CD4-positive, alpha-beta T cell treated with Interleukin-6 at 100 ng/mL for 8 hours (primary cell): ENCODE measurements around the gene CACNG1.

Experiments used
- DNase-seq: peaks from one replicate; pipeline ENCODE4 v3.0.0-alpha.2; 2020; ENCODE audit warnings: mixed read lengths, low spot score

Gene CACNG1

DNA sequence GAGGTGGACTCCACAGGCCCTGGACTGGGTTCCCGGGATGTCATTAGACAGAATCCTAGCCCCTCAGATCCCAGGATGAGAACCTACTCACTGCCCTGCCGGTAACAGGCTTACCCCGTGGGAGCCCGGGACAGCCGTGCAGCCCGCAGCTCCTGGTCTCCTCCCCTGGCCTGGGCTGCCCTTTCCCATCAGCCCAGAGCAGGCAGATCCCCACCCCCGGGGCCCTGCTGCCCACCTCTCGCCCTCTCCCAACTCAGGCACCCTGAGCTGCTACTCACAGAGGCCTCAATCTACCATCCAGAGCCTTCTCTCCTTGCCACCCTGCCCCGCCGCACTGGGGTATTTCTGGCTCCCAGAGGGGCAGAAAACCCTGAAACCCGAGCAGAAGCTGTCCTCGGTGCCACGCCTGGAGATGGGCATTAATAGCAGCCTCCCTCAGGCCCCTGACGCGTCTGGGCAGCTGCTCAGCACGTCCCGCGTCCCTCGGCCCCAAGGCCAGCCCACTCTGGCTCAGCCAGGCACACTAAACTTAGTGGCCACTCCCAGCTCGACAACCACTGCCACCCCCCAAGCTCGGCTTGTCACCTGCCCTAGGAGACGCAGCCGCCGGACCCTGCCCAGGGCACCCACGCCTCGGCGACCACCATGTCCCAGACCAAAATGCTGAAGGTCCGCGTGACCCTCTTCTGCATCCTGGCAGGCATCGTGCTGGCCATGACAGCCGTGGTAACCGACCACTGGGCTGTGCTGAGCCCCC lies at the start of gene CACNG1:
TSS of gene CACNG1 (plus strand) at position 539 of the 757 bp plus-strand sequence. CDS start at position 646, 107 bp downstream.
- no peak for DNase-seq

GRCh38 chr17:66994930-66995535 lies 49.3 kb upstream of the CACNG1 start:
- no peak for DNase-seq

DNA sequence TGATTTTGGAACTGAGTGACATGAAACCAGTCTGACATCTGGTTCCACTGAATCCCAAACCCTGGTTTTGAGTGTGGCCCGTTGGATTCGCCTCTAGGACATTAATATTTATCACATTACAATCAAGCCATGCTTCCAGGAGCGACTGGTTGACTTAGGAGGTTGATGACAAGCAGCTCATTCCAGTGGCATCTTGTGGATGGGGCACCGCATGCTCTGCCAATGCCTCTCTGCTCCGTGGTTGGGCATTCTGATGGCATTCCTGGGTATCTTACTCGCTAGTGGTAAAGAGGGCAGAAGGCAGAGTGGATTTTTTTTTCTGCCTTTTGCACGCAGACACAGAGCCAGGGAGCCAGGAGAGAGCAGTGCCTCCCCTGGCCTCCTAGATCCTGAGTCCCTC lies 48.4 kb upstream of the CACNG1 start:
- DNase-seq: no peak

DNA sequence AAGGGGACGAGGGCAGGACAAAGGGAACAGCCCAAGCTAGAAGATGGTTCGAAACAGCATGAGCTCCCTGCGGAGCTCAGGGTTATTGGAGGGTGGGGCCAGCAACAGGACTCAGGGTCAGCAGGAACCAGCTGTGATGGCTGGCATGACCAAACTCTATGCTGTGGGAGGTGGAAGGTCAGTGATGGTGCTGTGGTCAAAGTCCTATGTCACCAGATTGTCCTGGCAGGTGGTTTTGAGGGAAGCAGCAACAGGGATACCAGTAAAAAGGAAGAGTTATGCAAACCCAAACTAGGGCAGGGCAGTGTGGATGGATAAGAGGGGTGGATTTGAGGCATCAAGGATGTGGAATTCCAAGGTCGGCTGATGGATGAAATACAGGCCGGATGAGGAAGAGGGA lies 47.4 kb upstream of the CACNG1 start:
- DNase-seq: no peak

DNA sequence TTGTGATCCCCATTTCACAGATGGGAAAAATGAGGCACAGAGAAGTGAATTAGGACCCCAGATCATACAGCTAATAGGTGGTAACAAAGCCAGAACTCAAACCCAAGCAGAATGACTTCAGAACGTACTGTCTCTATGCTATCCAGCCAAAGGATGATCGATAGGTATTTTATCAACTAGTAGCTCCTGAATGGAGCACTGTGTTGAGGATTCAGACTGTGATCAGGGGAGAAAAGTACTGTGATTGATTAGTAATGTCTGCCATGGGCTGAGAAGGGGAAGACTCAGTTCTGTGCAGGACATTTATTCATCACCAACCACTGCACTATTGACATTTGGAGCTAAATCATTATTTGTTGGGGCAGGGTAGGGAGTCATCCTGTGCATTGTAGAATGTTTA lies 41.1 kb upstream of the CACNG1 start:
- DNase-seq: no peak

GRCh38 chr17:67004181-67004580 lies 40.2 kb upstream of the CACNG1 start:
- no peak for DNase-seq

GRCh38 chr17:67007266-67007665 lies 37.1 kb upstream of the CACNG1 start:
- no peak for DNase-seq

GRCh38 chr17:67008101-67008500 lies 36.3 kb upstream of the CACNG1 start:
- no peak for DNase-seq

DNA sequence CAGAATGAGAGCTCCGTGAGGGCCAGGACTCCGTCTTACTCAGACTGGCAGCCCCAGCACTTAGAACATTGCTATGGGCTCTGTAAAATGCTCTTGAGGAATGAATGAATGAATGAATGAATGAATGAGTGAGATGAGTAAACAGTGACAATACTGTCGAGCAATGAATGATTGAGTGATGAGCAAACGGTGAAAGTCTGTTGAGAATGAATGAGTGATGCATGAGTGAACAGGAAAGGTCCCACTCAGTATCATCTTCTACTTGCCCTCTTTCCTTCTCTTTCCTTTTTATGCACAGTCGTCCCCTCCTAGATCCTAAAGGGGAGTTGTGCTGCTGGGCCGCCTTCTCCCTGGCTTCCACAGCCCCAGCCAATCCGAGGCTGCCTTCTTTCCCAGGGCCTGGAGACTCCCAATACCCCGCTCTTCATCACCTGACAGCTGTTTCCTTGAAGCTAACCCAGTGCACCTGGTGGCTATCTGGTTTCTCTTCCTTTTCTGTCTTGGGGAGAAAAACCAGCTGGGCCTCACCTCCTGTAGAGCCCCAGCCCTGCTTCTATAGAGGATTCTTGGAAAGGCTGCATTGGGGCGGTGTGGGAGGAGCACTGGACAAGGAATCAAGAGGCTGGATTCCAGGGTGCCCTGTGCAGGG lies 32.7 kb upstream of the CACNG1 start:
- no peak for DNase-seq

DNA sequence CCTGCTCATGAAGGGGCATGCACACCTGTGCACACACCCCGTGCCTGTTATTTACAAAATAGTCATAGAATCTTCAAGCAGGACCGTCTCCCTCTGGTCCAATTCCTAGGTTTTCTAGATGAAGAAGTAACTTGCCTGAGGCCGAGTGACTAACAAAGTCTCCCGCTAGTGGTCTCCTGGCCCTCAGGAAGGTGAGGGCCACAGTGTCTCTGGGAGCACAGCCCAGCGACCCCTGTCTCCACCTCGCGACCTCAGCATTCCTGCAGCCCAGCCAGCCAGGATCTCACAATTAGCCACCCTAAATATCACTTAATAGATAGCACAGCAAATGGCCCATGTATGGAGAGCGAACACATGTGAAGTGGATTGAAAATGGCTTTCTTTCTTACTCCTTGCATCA lies 30.5 kb upstream of the CACNG1 start:
- no peak for DNase-seq

DNA sequence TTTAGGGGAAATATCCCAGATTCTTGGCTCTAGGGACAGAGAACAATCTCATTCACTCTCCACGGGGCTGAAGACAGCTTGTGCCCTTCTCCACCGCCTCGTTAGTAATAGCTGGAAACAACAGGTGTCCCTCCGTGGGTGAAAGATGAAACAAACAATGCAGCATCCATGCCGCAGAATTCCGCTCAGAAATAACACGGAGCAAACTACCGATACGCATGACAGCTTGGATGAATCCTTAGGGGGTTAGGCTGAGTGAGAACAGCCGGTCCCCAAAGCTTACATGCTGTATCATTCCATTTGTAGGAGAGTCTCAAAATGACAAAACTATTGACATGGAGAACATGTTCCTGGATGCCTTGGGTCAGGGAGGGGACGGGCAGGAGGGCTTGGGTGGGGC lies 29.4 kb upstream of the CACNG1 start:
- DNase-seq: no peak

DNA sequence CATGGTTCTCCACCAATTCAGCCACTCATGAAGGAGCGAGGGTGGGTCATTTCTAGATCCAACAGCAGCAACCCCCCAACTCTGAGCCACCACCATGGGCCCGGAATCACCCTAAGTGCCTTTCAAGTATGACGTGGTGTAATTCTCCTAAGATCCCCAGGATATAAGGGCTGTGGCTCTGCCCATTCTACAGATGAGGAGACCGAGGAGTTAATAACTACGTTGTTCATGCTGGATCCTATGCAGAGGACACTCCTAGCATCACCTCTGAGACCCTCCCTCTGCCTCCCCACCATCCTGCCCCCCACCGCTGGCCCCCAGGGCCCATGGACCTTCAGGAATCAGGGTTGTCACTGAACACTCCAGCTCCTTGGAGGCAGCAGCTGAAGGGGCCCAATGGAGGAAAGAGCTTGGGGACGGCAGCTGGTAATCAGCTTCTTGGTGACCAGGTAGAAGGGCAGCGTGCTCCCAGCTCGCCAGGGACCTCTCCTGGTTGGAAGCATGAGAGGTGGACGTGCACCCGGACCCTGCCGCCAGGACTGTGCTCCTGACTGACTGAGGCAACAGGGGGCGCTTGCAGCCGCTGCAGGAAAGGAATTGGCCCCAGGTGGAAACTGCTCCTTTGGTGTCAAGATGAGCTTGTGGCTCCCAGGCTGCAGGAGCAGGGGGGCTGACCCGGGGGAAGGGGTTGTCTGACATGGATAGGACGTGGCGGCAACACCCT lies 28.2 kb upstream of the CACNG1 start:
- no peak for DNase-seq

GRCh38 chr17:67017910-67018309 lies 26.4 kb upstream of the CACNG1 start:
- DNase-seq: no peak

GRCh38 chr17:67018471-67019434 lies 25.6 kb upstream of the CACNG1 start:
- DNase-seq: no peak

DNA sequence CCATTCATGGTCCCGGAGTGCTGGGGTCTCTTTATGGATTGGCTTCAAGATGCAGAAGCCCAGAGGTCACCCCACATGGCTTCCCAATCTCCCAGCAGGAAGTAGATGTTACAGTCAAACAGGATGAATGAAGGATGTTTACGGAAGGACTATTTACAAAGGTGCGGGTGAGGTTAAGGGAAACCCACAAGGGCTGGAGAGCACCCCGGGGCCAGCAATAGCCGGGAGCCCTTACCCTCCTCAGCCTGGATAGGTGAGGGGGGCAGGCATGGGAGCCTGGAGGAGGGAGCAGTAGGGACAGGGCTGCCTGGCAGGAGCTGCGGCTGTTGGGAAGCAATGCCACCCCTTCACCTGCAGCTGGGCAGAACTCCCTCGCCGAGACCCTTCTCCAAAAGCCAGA lies 24.5 kb upstream of the CACNG1 start:
- no peak for DNase-seq

GRCh38 chr17:67020293-67020766 lies 24.0 kb upstream of the CACNG1 start:
- DNase-seq: no peak

GRCh38 chr17:67021196-67021595 lies 23.2 kb upstream of the CACNG1 start:
- no peak for DNase-seq

GRCh38 chr17:67021743-67022450 lies 22.5 kb upstream of the CACNG1 start:
- no peak for DNase-seq

GRCh38 chr17:67022451-67022810 lies 21.9 kb upstream of the CACNG1 start:
- DNase-seq: no peak

- DNase-seq: no peak
Measured at GRCh38 chr17:67024736-67025135, 19.6 kb upstream of the CACNG1 start.
